Activated naive CD4-positive, alpha-beta T cell treated with anti-CD3 and anti-CD28 coated beads, Interleukin-2, amount 50 U/mL, for 16 hours (primary cell): Measurements from ENCODE around the gene MIR17HG.
A peak's percentile ranks its signal among the peaks of the same experiment; 100 is the strongest.
"Not testable (repeated sequence)": the region's sequence is repeated elsewhere in the genome, so short reads cannot be mapped to it uniquely, and the experiment has no call there.

ENCODE experiments used
- DNase-seq: peaks from one replicate; pipeline ENCODE4 v3.0.0-alpha.2; 2020

The MIR17HG gene

GRCh38 chr13:91347202-91347995 is at the start of gene MIR17HG:
TSS of gene MIR17HG (plus strand) at chr13:91347687.
- DNase-seq = peak; percentile 90

DNA sequence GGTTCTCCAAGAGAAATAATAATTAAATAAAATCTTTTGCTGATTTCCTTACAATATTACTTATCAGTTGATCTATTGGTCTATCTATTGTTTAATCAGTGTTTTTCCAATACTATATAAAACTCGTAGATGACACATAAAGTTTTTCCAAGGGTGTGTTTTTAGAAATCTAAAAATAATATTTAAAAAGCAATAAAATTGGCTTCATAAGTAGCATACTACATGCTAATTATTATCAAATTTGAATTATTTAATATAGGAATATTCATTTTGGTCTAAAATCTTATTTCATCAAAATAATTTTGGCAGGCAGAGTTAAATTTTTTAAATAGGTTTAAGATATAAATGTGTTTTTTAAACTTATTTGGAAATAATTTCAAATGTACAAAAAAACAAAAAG is 49.4 kb upstream of the MIR17HG start:
- DNase-seq = no peak

DNA sequence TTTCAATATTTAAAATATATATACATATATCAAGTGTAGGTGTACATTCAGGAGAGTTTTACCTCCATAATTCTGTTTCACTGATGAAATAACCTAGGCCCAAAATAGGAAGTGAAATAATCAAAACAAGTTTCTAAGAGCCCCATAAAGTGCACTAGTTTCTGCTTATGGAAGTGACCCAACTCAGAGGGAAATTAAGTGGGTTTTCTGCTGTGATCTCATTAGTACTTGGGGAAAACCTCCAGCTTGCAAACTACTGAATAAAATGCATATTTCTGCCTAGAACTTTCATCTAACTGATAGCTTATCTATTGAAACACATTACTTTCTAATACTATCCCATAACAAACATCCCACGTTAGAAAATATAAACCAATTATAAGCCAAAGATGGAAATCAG is 45.4 kb upstream of the MIR17HG start:
- DNase-seq = no peak

DNA sequence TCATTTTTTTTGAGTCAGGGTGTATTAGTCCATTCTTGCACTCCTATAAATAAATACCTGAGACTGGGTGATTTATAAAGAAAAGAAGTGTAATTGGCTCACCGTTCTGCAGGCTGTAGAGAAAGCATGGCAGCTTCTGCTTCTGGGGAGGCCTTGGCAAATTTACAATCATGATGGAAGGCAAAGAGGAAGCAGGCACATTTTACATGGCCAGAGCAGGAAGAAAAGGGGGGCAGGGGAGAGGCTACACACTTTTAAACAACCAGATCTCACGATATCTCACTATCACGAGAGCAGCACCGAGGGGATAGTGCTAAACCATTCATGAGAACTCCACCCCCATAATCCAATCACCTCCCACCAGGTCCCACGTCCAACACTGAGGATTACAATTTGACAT is 44.5 kb upstream of the MIR17HG start:
- no peak for DNase-seq

GRCh38 chr13:91304741-91305140 is 42.7 kb upstream of the MIR17HG start:
- DNase-seq = no peak

- no peak for DNase-seq
These were observed 41.8 kb upstream of the MIR17HG start for GRCh38 chr13:91305652-91306051.

GRCh38 chr13:91307887-91308286 is 39.6 kb upstream of the MIR17HG start:
- DNase-seq = no peak

- DNase-seq = no peak
These were observed 39.2 kb upstream of the MIR17HG start for GRCh38 chr13:91308299-91308698.

DNA sequence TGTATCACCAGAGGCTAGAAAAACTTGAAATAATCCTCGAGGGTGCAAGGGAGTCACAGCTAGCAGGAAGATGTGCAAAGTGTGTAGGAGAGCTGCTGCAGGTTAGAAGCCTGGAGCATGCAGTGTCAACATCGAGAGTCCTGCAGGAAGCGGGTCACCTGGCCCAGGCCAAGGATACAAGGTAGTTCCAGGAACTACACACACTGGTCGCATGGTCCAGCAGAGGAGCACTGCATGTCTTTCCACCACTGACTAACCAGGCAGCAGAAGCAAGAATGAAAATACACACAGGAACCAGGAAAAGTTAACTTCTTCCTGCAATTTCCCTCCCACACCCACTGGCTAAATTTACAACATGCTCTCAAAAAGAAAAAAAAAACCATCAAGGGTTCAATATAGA is 36.0 kb upstream of the MIR17HG start:
- DNase-seq = no peak

DNA sequence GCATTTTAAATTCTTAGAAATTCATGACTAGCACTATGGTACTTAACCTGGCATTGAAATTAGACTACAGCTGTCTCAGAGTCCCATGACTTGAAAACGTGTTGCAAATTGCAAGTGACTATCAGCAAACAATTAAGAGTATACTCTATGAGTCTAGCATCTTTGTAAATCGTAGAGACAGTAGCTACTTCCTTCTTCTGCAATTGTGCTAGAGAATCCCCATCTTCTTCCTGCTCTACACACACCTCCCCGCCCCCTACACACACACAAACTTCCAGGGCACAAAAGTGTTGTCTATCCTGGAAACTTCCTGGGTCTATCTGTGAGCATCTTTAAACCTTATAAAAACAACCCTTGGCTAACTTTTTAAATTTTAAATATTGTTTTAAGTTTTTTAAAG is 35.2 kb upstream of the MIR17HG start:
- no peak for DNase-seq

DNA sequence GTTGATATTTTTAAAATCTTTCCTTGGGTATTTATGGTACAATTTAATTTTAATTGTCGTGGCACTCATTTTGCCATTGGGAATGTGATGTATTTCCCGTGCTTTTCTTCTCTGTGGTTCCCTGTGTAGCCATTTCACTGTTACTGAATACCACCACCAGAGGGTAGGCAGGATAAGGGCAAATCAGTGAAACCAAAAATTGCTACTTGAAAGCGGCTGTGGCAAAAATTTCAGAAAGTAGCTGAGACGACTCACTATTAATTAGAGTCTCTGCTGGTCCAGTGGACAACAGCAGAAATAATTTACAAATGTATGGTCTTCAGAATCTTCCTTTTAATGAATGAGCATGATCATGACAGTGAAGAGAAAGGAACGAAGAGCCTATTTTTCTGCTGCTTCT is 34.4 kb upstream of the MIR17HG start:
- DNase-seq = no peak

GRCh38 chr13:91313581-91313980 is 33.9 kb upstream of the MIR17HG start:
- no peak for DNase-seq

GRCh38 chr13:91314888-91315287 is 32.6 kb upstream of the MIR17HG start:
- no peak for DNase-seq

- DNase-seq = no peak
These were observed 28.6 kb upstream of the MIR17HG start for GRCh38 chr13:91318886-91319285.

DNA sequence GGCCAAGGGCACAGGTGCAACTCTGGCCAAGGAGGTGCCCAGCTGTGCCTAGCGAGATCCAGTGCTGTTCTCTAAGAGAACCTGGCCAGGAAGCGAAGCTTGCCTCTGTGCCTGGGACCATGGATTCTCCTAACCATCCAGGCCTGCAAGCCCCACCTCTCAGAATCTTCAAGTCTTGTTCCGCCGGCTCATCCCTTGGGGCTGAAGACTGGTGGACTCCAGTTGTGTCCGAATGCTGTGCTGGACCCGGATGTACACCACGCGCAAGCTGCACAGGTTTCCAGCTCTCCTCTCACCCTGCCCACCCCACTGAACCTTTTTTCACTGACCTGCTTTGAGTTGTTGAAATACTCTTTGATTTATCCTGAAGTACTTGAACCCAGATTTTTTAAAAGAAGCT is 27.5 kb upstream of the MIR17HG start:
- no peak for DNase-seq

DNA sequence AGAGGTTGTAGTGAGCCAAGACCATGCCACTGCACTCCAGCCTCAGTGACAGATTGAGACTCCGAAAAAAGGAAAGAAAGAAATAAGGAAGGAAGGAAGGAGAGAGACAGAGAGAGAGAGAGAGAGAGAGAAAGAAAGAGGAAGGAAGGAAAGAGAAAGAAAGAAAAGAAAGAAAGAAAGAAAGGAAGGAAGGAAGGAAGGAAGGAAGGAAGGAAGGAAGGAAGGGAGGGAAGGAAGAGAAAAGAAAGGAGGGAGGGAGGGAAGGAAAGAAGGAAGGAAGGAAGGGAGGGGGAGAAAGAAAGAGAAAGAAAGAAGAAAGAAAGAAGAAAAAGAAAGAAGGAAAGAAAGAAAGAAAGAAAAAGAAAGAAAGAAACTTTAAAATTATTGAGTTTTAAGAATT is 26.5 kb upstream of the MIR17HG start:
- DNase-seq = not testable (repeated sequence)

DNA sequence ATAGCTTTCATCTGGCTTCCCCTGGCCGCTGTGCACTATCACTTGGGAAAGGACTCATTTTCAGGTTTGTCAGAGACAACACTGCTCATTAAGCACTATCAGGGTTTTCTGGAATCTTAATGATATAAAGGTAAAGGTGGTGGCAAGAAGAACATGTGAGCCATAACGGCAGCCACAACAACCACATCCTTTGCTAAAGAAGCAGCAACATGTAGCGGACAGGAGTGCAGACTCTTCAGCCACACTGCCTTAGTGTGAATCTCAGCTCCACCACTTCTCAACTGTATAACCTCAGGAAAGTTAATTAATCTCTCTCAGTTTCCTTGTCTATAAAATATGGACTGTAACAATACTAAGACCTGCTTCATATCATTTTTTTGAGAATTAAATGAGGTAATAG is 24.1 kb upstream of the MIR17HG start:
- DNase-seq = no peak

DNA sequence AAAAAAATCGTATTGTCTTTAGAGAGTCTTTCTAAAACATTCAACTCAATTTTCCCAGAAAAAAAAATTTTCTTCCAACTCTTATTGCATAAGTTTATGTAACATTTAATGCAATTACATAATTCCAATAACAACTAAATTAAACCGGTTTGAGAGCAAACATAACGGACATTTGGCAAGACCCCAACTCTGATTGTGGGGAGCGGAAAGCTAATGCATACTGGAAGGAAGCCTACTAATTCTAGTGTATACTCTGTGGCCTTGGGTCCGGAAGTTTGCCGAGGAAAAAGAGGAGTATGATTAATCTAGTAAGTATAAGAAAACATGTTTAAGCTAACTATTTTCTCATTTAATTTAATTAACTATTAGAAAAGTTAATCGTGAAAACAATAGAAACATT is 21.3 kb upstream of the MIR17HG start:
- no peak for DNase-seq

GRCh38 chr13:91328726-91329125 is 18.8 kb upstream of the MIR17HG start:
- no peak for DNase-seq

- DNase-seq = no peak
These were observed 17.8 kb upstream of the MIR17HG start for GRCh38 chr13:91329733-91330132.

DNA sequence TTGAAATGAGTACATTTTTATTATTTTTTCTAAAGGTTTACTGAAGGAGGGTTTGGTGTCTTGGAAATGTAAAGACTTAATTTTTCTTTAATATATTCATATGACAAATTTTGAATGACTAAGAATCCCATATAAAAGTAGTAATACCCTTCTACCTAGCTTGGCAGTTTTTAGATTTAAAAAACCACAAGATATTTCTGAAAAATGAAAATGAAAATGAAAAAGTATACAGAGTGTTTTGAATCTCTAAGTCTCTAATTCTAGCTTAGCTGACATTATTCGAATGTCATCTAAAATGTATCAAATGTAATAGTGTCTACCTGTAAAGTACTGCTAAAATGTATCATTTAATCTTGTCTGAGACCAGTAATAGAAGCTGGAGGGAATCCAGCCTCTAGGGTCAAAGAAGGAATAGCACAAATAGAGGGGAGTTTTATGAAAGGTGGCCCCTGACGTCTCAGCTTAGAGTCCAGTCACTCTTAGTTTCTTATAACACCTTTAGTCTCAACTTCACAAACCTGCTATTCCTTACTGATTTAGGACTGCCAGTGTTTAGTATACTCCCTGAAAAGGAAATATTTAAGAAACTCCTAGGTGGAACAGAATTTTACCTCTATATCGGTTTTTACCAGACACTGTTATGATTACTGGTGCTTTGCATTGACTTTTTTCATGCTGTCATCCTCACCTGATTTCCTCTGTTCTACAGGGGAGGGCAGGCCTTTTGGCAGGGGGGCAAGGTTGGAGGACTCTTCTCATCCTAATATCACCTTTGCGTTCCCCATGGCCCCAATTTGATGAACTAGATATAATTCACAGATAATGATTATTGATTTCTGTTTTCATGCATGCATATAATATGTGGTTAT is 16.2 kb upstream of the MIR17HG start:
- DNase-seq = no peak

- DNase-seq = no peak
These were observed 1.4 kb upstream of the MIR17HG start for GRCh38 chr13:91346062-91346461.

DNA sequence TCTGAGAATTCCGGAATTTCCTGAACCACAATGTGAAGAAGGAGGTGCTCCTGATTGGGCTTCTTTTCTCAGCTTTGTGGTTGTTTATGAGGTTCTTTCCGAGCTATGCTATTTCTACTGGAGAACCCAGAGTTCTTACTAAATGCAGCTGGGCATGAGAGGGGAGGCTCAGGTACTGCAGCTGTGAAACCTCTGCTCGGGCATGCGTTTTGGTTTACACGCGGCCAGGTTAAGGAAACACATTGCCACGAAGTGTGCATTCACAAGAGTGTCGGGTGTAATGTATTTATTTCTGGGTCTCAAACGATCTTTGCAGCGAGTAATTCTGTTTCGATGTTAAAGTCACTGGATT is 661 bp upstream of the MIR17HG start:
- DNase-seq = peak; percentile 59
